OCI-LY3 (cell line): Measurements from ENCODE around the gene ATP1A3.

Experiments used
- EZH2phosphoT487 ChIP-seq: fragments of 200-600 bp; shearing (Covaris generic); IDR thresholded peaks from 2 replicates; pipeline ENCODE4 v1.6.1; 2018; ENCODE audit warnings: antibody characterized with exemption, mixed run types, low read depth
- TF ChIP-seq, protein P1 (sequence below): fragments of 200-600, 300-600 bp; sonication (generic); IDR thresholded peaks from 2 replicates; pipeline ENCODE4 v1.5.1; 2014; ENCODE audit warnings: antibody characterized with exemption, low read length, low read depth

- TF ChIP-seq, protein P1, sequence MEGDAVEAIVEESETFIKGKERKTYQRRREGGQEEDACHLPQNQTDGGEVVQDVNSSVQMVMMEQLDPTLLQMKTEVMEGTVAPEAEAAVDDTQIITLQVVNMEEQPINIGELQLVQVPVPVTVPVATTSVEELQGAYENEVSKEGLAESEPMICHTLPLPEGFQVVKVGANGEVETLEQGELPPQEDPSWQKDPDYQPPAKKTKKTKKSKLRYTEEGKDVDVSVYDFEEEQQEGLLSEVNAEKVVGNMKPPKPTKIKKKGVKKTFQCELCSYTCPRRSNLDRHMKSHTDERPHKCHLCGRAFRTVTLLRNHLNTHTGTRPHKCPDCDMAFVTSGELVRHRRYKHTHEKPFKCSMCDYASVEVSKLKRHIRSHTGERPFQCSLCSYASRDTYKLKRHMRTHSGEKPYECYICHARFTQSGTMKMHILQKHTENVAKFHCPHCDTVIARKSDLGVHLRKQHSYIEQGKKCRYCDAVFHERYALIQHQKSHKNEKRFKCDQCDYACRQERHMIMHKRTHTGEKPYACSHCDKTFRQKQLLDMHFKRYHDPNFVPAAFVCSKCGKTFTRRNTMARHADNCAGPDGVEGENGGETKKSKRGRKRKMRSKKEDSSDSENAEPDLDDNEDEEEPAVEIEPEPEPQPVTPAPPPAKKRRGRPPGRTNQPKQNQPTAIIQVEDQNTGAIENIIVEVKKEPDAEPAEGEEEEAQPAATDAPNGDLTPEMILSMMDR, result peak; percentile 88
- no peak for TF ChIP-seq EZH2phosphoT487
These were observed 36.1 kb downstream of the ATP1A3 start for GRCh38 chr19:41957838-41958366.
